Stomach (tissue), 4 donors: ENCODE measurements around the gene ELF5.

Source experiments
- CTCF ChIP-seq, 7 experiments: fragments of 450-650 bp in 4 of 7; fragments of 200-600 bp in 3 of 7; sonication (generic) in 3 of 7; IDR thresholded peaks; one replicate each; pipeline ENCODE4 v1.5.1; 2016 to 2019; ENCODE audit warnings: antibody characterized with exemption in 7 of 7, control low read depth in 2 of 7, mild to moderate bottlenecking in 1 of 7
- POLR2A ChIP-seq, 4 donors: fragments of 450-650 bp; IDR thresholded peaks; one replicate each; pipeline ENCODE4 v1.6.1; 2016; ENCODE audit warnings: antibody characterized with exemption in 4 of 4, control low read depth in 2 of 4, mild to moderate bottlenecking in 1 of 4, moderate library complexity in 1 of 4
- POLR2AphosphoS5 ChIP-seq, 3 donors: sonication (generic); formaldehyde crosslinking; IDR thresholded peaks; one replicate each; pipeline ENCODE4 v1.6.1; 2016; ENCODE audit warnings: antibody characterized with exemption in 3 of 3

GRCh38 chr11:34444428-34444827 lies 69.2 kb downstream of the ELF5 start:
- TF ChIP-seq CTCF (IDR thresholded peaks at IDR 0.05) (no peak), POLR2A (IDR thresholded peaks at IDR 0.05) (no peak), POLR2AphosphoS5 (IDR thresholded peaks at IDR 0.05) (no peak)
